ENCODE results near the gene RPL12. TPM values are rescaled to one million over a fixed set of nuclear protein-coding genes. Genes with fewer than 3 reads are reported as not detected.

The RPL12 gene
- total and polyA plus RNA-seq, 2 donors (not counting 1 experiment from before 2014, with no cell fraction given): 1,387 to 1,973 TPM

DNA sequence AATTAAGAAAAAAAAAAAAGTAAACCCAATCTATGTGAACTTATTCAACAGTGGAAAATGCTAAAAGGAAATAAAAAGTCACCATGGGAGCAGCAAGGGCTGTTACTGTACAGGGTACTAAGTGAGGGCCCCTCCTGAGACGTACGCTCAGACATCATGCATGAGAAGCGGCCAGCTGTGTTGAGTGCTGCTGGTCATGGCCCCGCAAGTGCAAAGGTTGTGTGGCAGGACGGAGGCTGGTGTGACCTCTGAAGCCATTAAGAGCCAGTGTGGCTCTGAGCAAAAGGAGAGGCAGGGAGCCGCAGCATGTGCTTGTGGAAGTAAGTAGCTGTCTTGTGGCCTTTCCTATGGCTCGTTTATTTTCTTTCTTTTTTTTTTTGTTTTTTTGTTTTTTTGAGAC lies 30.1 kb downstream of the RPL12 start:
- peaks cover 15% of the 10 kb centered on the region for H3K79me2 ChIP-seq (ENCODE audit: control insufficient read depth, insufficient read depth, low read length)
- no peak overlapping the region for H3K4me2 ChIP-seq (ENCODE audit: extremely low read depth, insufficient read depth, low read length)
- H3K4me1 ChIP-seq (ENCODE audit: control insufficient read depth, extremely low read depth, insufficient read depth, low read length): peaks cover 2% of the 10 kb centered on the region
- H3K36me3 ChIP-seq (ENCODE audit: control insufficient read depth, insufficient read depth, low read length): no peaks in the 10 kb centered on the region
- no peak overlapping the region for H2AFZ ChIP-seq (ENCODE audit: low read length)
- no peak overlapping the region for H3K4me3 ChIP-seq (replicated peaks in 1 of 4; ENCODE audit: control extremely low read depth in 1 of 4, insufficient read depth in 1 of 4, low read depth in 3 of 4, low read length in 4 of 4)
- no peaks in the 10 kb centered on the region for H3K27me3 ChIP-seq (ENCODE audit: control insufficient read depth, insufficient read depth, low read length)
- H4K20me1 ChIP-seq (ENCODE audit: control insufficient read depth, extremely low read depth, insufficient read depth, low read length): no peaks in the 10 kb centered on the region
- TF ChIP-seq, protein P1, sequence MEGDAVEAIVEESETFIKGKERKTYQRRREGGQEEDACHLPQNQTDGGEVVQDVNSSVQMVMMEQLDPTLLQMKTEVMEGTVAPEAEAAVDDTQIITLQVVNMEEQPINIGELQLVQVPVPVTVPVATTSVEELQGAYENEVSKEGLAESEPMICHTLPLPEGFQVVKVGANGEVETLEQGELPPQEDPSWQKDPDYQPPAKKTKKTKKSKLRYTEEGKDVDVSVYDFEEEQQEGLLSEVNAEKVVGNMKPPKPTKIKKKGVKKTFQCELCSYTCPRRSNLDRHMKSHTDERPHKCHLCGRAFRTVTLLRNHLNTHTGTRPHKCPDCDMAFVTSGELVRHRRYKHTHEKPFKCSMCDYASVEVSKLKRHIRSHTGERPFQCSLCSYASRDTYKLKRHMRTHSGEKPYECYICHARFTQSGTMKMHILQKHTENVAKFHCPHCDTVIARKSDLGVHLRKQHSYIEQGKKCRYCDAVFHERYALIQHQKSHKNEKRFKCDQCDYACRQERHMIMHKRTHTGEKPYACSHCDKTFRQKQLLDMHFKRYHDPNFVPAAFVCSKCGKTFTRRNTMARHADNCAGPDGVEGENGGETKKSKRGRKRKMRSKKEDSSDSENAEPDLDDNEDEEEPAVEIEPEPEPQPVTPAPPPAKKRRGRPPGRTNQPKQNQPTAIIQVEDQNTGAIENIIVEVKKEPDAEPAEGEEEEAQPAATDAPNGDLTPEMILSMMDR (conservative IDR thresholded peaks at IDR 0.05 in 1 of 2, IDR thresholded peaks at IDR 0.05 in 1 of 2; ENCODE audit: low read depth in 1 of 2, low read length in 2 of 2): no peak
- TF ChIP-seq EZH2 (IDR thresholded peaks at IDR 0.05; ENCODE audit: low read length, missing control alignments): no peak
- no peak overlapping the region for H3K27ac ChIP-seq (ENCODE audit: insufficient read depth, low read length)
- no peak for DNase-seq (ENCODE audit: low read depth in 2 of 2)
- no peaks in the 10 kb centered on the region for H3K9me3 ChIP-seq (ENCODE audit: control insufficient read depth, insufficient read depth, low read depth, low read length)
- no peak overlapping the region for H3K9ac ChIP-seq (ENCODE audit: insufficient read depth, low read length)

DNA sequence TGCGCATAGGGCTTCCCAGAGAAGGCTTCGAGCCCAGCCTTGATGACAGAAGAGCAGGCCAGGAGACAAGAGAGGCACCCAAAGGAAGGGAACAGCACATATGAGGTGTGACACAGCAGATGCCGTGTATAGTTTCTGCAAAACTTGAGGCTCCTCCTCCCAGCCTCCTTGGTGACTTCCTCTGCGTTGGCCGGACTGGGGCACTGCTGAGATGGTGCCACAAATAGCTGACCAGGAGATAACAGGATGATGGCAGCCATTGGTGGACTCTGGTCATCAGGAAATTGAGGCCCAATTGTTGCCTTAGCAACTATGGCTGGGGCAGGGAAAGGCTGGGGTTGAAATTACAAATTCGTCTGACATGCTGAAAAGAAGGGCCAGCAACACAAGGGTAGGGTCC lies 31.9 kb downstream of the RPL12 start:
- DNase-seq (ENCODE audit: low read depth in 2 of 2): no peak
- Histone ChIP-seq H3K79me2 (ENCODE audit: control insufficient read depth, insufficient read depth, low read length) (no peaks in the 10 kb centered on the region), H2AFZ (ENCODE audit: low read length) (no peak overlapping the region), H3K27me3 (ENCODE audit: control insufficient read depth, insufficient read depth, low read length) (no peaks in the 10 kb centered on the region), H3K27ac (ENCODE audit: insufficient read depth, low read length) (no peak overlapping the region), H3K4me3 (replicated peaks in 1 of 4; ENCODE audit: control extremely low read depth in 1 of 4, insufficient read depth in 1 of 4, low read depth in 3 of 4, low read length in 4 of 4) (no peak overlapping the region), H3K36me3 (ENCODE audit: control insufficient read depth, insufficient read depth, low read length) (no peaks in the 10 kb centered on the region), H3K4me1 (ENCODE audit: control insufficient read depth, extremely low read depth, insufficient read depth, low read length) (no peaks in the 10 kb centered on the region), H3K9ac (ENCODE audit: insufficient read depth, low read length) (no peak overlapping the region), H4K20me1 (ENCODE audit: control insufficient read depth, extremely low read depth, insufficient read depth, low read length) (no peaks in the 10 kb centered on the region), H3K9me3 (ENCODE audit: control insufficient read depth, insufficient read depth, low read depth, low read length) (no peaks in the 10 kb centered on the region), H3K4me2 (ENCODE audit: extremely low read depth, insufficient read depth, low read length) (no peak overlapping the region)
- TF ChIP-seq EZH2 (IDR thresholded peaks at IDR 0.05; ENCODE audit: low read length, missing control alignments): no peak
- TF ChIP-seq, protein P1 (conservative IDR thresholded peaks at IDR 0.05 in 1 of 2, IDR thresholded peaks at IDR 0.05 in 1 of 2; ENCODE audit: low read depth in 1 of 2, low read length in 2 of 2): no peak

DNA sequence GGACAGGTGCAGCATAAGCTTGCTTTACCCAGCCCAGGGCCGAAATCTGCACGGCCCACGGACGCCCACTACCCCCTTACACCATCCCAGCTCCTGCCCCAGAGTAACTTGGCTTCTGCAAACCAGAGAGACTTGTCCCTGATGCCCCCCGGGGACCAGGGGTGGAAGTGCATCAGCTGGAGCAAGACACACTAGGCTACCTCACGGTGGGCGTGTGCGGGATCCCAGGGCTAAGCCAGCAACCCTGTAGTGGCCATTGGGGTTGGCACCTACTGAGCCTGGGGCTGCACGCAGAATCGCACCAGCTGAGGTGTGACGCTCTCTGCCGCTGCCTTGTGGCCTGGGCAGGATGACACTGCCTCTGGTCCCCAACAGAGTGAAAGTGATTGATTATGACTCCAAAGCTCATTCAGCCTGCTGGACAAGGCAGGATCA lies 33.2 kb downstream of the RPL12 start:
- no peaks in the 10 kb centered on the region for H3K9me3 ChIP-seq (ENCODE audit: control insufficient read depth, insufficient read depth, low read depth, low read length)
- no peaks in the 10 kb centered on the region for H3K27me3 ChIP-seq (ENCODE audit: control insufficient read depth, insufficient read depth, low read length)
- no peak for DNase-seq (ENCODE audit: low read depth in 2 of 2)
- no peak overlapping the region for H3K4me3 ChIP-seq (replicated peaks in 1 of 4; ENCODE audit: control extremely low read depth in 1 of 4, insufficient read depth in 1 of 4, low read depth in 3 of 4, low read length in 4 of 4)
- no peak overlapping the region for H3K4me2 ChIP-seq (ENCODE audit: extremely low read depth, insufficient read depth, low read length)
- TF ChIP-seq, protein P1 (conservative IDR thresholded peaks at IDR 0.05 in 1 of 2, IDR thresholded peaks at IDR 0.05 in 1 of 2; ENCODE audit: low read depth in 1 of 2, low read length in 2 of 2): peak in 1 of 2 donors; percentile 17
- TF ChIP-seq EZH2 (IDR thresholded peaks at IDR 0.05; ENCODE audit: low read length, missing control alignments): no peak
- H3K36me3 ChIP-seq (ENCODE audit: control insufficient read depth, insufficient read depth, low read length): no peaks in the 10 kb centered on the region
- no peaks in the 10 kb centered on the region for H3K79me2 ChIP-seq (ENCODE audit: control insufficient read depth, insufficient read depth, low read length)
- no peak overlapping the region for H2AFZ ChIP-seq (ENCODE audit: low read length)
- H3K4me1 ChIP-seq (ENCODE audit: control insufficient read depth, extremely low read depth, insufficient read depth, low read length): no peaks in the 10 kb centered on the region
- H3K9ac ChIP-seq (ENCODE audit: insufficient read depth, low read length): no peak overlapping the region
- no peaks in the 10 kb centered on the region for H4K20me1 ChIP-seq (ENCODE audit: control insufficient read depth, extremely low read depth, insufficient read depth, low read length)
- H3K27ac ChIP-seq (ENCODE audit: insufficient read depth, low read length): no peak overlapping the region
